GM18498 (cell line): Measurements from ENCODE around the gene DNAJA3.

Experiments used
- ATAC-seq: cut with Tn5 transposase; IDR thresholded peaks from one replicate; pipeline ENCODE4 v1.9.1; 2021; ENCODE audit warnings: mild to moderate bottlenecking, moderate library complexity; ENCODE audit not compliant: unreplicated experiment

The DNAJA3 gene

DNA sequence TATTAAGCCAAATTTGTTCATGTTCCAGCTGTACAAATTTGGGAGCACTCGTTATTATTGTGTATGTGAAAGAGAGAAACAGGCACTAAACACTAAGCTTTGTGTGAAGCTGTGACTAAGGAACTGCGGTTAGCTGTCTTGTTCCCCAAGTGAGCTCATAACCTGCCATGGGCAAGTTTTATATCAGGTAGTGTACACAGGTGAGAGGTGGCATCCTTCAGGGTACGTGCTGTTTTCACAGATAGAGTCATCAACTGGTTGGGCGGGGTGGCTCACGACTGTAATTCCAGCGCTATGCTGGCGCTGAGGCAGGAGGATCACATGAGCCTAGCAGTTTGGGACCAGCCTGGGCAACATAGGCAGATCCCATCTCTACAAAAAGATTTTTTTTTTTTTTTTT, 2.8 kb downstream of the DNAJA3 start:
- ATAC-seq, result no peak

- no peak for ATAC-seq
Observed at GRCh38 chr16:4431023-4431422, 5.4 kb downstream of the DNAJA3 start.

DNA sequence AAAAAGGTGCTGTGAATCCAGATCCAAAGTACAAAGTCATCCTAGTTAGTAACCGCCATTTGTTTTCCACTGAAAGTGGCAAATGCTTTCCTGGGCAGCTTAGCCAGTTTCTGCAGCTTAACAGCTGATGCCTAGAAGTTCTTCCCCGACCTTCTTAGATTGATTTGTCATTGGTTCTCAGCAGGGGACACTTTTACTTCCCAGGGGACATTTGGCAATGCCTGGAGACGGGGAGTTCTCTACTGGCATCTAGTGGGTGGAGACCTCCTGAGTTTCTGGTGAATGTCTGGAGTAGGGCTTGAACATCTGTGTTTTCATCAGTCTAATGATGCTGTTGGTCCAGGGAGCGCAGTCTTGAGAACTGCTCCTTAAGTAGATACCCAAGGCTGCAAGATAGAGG, 7.6 kb downstream of the DNAJA3 start:
- no peak for ATAC-seq

DNA sequence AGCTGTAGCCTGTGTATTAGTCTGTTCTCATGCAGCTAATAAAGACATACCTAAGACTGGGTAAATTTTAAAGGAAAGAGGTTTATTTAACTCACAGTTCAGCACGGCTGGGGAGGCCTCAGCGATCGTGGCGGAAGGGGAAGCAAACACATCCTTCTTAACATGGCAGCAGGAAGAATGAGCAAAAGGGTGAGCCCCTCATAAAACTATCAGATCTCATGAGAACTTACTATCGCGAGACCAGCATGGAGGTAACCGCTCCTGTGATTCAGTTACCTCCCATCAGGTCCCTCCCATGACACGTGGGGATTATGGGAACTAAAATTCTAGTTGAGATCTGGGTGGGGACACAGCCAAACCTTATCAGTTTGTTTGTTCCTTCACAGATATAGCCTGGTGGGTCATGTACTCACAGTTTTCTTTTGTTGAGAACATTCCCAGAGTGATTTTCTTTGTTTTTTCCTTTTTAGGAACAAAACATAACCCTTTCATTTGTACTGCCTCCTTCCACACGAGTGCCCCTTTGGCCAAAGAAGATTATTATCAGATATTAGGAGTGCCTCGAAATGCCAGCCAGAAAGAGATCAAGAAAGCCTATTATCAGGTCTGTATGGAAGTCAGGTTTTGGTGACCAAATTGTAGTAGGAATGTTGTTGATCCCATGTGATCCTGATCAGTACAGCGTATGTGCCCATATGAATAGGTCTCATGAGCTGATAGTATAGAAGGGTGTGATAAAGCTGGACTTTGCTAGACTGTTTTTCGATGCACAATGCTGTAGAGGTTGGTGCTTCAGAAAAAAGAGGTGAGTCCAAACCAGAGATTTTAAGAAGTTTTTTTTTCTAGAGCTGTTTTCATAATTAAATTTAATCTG, 8.5 kb downstream of the DNAJA3 start:
- no peak for ATAC-seq

DNA sequence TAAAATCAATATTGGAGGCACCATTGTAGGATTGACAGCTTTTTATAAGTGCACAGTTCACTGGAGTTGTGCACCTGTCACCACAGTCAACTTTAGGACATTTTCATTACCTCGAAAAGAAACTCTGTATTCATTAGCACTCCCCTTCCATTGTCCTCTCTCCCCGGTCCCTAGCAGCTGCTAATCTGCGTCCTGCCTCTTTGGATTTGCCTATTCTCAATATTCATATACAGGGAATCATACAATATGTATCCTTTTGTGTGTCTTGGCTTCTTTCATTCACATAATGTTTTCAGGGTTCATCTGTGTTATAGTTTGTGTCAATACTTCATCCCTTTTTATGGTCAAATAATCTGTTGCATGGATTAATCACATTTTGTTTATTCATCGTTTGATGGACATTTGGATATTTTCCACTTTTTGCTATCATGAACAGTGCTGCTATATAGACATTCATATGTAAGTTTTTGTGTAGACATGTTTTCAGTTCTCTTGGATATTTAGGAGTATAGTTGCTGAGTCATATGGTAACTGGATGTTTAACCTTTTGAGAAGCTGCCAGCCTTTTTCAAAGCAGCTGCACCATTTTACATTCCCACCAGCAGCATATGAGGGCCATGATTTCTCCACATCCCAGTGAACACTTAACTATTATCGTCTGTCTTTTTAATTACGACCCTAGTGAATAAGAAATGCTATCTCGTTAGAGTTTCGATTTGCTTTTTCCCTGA, 9.8 kb downstream of the DNAJA3 start:
- no peak for ATAC-seq

GRCh38 chr16:4437366-4437765, 11.7 kb downstream of the DNAJA3 start:
- ATAC-seq, result no peak

DNA sequence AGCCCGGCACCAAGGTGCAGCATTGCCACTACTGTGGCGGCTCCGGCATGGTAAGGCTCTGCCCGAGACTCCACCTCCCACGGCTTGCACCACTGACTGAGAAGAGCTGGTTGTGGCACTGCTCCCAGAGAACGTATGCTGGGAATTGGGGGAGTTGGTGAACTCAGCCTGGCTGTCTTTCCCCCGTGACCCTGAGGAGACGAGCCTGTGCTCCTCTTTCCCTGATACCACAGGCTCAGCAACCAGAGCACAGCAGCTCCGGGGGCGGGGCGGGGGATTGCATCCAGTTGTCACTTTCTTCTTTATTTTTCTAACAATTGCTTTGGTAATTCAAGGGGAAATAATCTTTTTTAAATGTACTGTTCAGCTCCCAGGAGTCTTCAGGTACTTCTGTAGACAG, 16.7 kb downstream of the DNAJA3 start:
- no peak for ATAC-seq

- ATAC-seq, result no peak
Observed at GRCh38 chr16:4443271-4443670, 17.6 kb downstream of the DNAJA3 start.

GRCh38 chr16:4443986-4444385, 18.3 kb downstream of the DNAJA3 start:
- ATAC-seq, result no peak

GRCh38 chr16:4450430-4450829, 24.8 kb downstream of the DNAJA3 start:
- no peak for ATAC-seq

- no peak for ATAC-seq
Observed at GRCh38 chr16:4450931-4451519, 25.4 kb downstream of the DNAJA3 start.

GRCh38 chr16:4452674-4453073, 27.0 kb downstream of the DNAJA3 start:
- ATAC-seq, result no peak

DNA sequence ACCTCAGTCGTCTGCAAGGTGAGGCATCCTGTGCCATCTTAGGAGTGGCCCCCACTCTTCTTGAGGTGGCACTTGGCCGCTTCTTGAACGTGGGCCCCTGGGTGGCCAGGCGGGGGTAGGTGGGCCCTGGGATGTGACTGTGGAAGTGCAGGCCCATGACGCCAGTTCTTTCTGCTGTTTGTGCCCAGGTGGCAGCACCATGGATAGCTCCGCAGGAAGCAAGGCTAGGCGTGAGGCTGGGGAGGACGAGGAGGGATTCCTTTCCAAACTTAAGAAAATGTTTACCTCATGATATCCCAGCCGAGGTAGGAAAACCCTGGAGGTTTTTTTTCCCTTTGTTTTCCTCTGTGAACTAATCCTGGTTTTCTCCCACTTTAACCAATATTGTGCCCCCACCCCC, 29.0 kb downstream of the DNAJA3 start:
- no peak for ATAC-seq

DNA sequence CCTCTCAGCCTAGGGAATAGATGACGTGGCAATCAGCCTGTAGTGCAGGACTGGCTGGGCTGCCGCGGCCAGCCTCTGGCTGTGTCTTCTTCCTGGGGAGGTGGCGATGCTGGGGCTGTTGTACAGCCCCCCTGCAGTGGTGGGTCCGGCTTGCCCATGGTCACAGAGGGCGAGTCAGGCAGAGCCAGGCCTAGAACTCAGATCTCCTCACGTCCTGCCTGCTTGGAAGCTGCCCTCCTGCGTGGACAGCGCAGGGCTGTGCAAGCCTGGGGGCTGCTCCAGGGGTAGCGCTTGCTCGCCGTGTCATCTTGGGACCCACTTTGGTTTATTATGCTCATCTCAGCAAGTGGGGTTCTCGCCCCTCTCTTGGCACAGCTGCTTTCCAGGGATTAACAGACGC, 29.4 kb downstream of the DNAJA3 start:
- no peak for ATAC-seq

DNA sequence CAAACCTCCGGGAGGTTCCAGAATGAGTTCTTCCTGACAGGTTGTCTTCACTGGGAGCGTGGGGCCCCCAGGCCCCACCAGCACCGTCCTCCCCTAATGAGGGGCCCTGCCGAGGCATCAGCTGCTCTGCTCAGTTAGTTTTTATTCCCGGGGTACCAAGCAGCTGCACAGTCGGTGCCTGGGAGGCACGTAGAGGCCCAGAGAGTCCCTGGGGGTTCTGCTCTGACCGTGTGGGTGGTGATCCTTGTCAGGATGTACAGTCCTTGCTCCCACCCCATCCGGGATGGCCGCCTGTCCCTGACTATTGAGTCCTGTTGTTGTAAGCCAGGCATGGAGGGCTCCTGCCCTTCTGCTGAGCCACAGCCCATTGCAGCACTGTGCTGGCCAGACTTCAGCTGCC, 30.3 kb downstream of the DNAJA3 start:
- ATAC-seq, result no peak

- ATAC-seq, result no peak
Observed at GRCh38 chr16:4460936-4461249, 35.2 kb downstream of the DNAJA3 start.

DNA sequence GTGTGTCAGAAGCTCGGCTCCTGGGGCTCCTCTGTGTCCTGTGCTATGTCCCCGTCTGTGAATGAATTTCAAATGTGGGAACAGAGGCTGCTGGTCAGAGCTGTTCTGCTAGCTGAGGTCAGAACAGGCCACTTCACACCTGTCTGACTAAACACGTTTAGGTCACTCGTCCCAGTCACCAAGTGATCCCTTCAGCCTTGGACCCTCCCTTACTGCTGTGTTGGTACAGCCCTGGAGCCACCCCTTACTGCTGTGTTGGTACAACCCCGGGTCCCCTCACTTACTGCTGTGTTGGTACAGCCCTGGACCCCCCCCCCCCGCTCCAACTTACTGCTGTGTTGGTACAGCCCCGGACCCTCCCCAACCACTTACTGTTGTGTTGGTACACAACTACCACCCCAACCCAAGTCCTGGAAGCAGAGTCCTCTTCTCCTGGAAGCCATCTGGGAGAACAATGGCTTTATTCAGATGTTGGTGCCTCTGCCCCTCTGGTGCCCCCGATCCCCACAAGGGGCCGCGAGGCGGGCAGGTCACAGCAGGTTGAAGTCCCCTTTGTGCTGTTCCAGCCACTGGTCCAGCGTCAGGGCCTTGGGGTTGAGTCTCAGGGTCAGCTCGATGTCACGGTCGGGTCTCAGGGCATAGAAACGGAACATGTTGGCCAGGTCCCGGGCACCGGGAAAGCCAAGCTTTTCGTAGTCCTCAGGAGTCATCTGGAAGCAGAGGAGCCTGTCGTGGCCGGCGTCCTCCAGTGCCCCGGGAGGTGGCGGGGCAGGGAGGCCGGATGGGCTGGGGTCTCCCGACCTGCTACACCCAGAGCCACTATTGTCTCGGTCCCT, 35.8 kb downstream of the DNAJA3 start:
- ATAC-seq, result no peak

DNA sequence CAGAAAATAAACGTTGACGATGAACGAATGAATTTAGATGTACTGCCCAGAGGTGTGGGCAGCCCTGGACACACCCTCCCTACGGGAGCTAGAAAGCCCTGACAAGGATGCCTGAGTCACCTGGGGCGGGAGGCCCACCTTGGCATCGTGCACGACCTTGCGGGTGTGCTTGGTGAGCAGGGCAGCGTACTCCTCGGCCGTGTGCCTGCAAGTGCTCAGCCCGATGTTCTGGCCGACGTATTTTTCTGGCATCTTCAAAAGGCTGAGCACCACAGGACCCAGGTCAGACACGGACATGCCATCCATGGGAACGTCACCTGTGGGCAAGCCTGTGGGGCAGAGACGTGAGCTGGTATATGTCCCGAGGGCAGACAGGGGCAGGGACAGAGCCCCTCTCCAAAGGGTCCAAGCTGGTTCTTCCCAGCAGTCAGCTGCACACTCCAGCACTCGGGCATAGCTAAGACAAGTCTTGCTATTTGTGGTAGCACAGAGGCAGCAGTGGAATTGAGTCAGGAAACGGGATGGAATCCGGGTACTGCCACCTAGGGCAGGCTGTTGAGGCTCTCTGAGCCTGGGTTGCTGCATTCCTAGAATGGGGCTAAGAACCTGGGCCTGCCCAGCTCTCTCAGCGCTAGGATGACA, 38.0 kb downstream of the DNAJA3 start:
- ATAC-seq, result no peak

- ATAC-seq, result no peak
Observed at GRCh38 chr16:4465977-4466779, 40.5 kb downstream of the DNAJA3 start.

DNA sequence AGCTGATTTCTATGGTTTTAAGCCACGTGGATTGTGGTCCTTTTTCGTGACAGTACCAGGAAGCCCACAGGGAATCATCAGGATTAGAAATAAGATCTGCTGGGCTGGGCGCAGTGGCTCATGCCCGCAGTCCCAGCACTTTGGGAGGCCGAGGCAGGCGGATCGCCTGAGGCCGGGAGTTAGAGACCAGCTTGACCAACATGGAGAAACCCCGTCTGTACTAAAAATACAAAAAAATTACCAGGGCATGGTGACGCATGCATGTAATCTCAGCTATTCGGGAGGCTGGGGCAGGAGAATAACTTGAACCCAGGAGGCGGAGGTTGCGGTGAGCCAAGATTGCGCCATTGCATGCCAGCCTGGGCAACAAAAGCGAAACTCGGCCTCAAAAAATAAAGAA, 42.2 kb downstream of the DNAJA3 start:
- no peak for ATAC-seq
